Suppressor macrophage treated with lipopolysaccharide for 4 hours (primary cell): ENCODE results near the gene OR2T5.
"Not testable (repeated sequence)": the region's sequence is repeated elsewhere in the genome, so short reads cannot be mapped to it uniquely, and the experiment has no call there.

Source experiments
- DNase-seq: peaks from one replicate; pipeline ENCODE4 v3.0.0-alpha.2; 2020

The OR2T5 gene, protein sequence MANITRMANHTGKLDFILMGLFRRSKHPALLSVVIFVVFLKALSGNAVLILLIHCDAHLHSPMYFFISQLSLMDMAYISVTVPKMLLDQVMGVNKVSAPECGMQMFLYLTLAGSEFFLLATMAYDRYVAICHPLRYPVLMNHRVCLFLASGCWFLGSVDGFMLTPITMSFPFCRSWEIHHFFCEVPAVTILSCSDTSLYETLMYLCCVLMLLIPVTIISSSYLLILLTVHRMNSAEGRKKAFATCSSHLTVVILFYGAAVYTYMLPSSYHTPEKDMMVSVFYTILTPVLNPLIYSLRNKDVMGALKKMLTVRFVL

DNA sequence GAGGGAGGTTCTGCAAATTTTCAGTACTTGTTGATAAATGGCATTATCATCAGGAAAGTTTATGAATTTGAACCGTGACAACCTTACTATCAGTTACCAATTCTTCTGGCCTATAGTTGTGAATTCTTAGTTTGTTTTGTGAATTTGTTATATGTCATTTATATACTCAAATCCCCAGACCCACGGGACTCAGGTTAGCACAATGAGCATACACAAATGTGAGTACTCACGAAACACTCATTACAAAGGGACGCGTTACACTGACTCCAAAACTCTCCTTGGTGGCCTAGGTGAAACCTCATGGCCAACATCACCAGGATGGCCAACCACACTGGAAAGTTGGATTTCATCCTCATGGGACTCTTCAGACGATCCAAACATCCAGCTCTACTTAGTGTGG is at the start of gene OR2T5:
OR2T5 (plus strand) TSS at position 301 of the 400 bp plus-strand sequence; CDS start at position 301, 0 bp downstream.
- not testable (repeated sequence) for DNase-seq

DNA sequence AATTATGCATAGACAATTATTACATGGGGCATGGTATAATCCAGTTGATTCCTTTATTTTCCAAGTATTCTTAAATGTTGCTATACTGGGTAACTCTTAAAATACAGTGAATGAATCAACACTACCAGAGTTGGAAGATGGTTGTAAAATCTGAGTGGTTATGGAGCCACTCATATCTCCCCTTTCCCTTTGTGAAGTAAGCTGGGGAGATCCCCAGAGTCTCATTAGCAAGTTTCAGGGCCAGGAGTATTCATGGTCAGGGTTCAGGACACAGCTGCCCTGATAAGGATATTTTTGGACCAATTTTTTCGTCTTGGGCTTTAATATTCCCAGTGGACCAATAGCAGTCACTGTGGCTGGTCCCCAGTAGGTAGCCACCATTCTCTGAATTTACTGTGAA is 49.7 kb upstream of the OR2T5 start:
- not testable (repeated sequence) for DNase-seq

DNA sequence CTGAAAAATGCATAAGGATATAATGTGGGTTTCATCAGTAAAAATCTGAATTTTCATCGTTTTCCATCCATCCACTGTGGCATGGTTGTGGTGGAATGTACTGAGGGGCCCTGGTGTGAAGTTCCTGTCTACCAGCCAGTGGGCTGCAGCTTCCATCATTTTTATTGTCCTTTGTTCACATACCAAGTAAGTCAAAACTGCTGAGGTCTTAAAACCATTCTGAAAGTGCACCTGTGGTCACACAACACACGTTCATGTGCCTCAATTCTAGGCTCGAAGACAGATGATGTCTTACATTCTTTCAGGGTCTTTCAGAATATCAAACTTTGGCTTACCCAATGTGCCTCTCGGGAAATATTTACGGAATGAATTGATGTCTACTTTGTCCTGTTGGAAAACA is 49.1 kb upstream of the OR2T5 start:
- not testable (repeated sequence) for DNase-seq

DNA sequence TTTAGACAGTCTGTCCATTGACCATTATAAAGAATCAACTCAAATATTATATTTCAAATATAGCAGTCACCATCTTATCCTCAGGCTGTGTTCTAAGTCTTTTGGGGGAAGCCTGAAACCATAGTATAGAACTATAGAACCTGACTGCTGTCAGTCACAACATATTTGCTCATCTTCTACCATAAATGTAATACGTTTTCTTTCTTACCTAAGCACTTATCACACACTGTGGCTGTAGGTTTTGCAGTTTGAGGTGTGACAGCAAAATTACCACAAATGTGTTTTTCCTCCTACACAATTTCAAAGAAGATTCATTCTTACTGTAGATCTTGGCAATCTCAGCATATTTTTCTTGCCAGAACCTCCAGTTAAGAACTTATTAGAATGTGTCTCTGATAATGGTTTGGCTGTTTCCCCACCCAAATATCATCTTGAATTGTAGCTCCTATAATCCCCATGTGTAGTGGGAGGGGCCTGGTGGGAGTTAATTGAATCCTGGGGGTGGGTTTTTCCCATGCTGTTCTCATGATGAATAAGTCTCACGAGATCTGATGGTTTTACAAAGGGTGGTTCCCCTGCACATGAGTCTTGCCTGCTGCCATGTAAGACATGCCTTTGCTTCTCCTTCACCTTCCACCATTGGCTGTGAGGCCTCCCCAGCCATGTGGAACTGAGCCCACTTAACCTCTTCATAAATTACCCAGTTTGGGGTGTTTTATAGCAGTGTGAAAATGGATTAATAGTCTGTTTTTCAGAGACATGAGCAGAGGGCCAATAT is 45.7 kb upstream of the OR2T5 start:
- not testable (repeated sequence) for DNase-seq

DNA sequence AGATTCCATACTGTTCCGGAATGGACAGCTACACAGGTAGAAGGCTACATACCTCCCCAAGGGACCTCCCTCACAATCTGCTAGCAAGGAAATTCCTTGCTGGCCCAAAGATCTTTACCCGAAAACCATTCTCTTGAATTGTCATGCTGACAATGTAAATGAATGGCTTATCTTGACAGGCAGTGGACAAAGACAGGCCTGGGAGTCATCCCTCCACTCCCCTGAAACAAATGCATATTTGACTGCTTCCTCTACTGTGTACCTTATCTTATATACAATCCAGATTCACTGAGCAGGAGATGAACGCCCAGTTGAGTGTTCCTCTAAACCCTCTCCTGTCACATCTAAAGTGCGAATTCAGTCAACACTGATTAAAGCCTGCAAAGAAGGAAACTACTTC is 43.8 kb upstream of the OR2T5 start:
- not testable (repeated sequence) for DNase-seq

DNA sequence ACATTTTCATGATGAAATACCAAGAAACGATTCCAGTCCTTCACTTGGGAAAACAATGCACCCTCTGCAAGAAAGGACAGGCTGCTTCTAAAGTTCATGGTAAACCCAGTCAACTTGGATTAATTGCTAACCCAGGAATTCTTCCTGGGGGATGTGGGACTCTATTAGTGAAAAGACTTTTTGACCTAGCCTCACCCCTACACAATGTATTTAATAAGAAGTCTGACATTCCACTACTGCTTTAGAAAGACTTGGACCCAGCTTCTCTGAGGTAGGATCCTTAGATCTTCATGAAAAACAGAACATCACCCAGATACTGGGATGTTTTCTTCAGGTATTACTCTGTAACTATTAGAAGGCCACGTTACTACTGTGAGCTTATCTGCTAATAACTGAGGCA is 43.0 kb upstream of the OR2T5 start, which contains the start of gene OR2T2:
OR2T2 (plus strand) TSS at position 239 of the 400 bp plus-strand sequence. CDS start 7,161 bp downstream, outside the sequence.
- not testable (repeated sequence) for DNase-seq

DNA sequence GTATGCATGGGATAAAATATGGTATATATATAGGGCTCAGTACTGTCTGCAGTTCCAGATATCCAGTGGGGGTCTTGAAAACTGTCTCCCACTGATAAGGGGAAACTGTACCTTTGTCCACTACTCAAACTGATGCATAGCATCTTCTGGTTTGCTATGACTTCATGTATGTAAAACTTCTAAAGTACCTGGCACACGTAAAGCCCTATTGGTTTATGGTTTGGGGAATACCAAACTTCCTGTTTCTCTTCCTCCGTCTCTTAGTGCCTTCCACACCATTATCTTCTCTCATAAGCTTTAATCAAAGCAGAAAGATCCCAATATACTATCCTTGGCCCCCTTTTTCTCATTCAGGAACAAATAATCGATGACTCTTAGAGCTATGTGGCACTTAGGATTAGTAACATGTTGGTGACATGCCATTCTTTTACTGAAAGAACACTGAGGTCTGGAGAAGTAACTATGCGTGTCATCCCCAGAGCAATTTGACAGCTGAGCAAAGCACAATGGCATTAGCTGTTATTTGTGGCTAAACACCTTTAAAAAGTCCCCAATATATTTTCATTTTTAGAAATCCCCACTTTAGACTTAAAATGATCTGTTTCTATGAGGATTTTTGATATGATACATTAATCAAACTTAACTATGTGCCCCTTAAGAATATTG is 39.8 kb upstream of the OR2T5 start:
- not testable (repeated sequence) for DNase-seq

DNA sequence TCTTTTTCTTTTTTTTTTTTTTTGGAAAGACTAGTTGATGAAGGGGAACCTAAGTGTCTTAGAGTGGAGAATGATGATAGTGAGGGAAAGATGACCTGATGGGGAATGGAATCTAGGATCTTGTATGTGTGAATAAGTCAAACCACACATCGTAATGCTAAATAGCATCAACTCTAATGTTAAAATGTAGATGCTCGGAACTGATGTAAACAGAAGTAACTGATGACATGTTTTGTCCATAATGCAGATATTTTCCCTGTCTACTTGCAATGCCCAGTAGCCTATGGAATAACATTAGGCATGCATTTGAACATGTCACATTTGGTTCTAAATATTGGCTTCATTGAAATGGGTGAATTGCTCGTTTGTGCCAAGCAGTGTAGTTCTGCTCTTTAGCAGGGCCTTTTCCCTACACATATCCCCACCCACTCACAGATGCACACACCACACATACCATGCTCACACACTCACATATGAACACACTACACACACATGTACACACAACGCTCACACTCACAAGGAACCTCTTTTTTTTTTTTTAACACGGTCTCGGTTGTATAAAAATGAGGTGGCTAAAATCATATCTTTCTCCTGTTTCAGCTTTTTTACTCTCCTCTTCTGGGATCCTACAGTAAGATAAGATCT is 38.4 kb upstream of the OR2T5 start:
- not testable (repeated sequence) for DNase-seq

DNA sequence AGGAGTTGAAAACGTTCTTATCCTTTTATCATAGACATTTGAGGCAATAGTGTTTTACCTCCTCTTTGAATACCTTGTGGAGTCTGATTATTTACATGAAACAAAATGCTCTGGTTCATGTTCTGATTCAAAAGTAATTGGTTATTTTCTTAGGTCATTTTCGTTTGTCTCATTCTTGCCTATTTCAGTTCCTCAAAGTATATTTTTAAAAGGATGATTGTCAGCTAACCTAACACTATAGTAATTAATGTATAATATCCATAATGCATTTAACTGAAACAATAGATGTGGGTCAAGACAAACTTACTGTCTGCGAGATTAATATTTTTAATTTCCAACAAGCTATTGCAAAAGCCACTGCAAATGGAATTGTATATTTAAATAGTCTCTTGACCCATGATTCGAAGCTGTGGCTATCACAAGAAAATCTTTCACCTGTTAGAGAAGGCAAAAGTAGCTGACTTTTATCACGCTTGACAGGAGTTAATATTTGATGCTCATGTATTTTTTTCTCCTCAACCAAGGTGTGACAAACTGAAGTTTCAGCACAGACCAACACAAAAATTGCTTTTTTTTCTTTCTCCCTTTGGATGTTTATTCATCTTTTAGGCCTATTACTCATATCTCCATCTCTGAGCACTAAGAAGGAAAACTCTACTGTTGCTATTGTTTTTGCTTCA is 37.8 kb upstream of the OR2T5 start:
- DNase-seq, result not testable (repeated sequence)

DNA sequence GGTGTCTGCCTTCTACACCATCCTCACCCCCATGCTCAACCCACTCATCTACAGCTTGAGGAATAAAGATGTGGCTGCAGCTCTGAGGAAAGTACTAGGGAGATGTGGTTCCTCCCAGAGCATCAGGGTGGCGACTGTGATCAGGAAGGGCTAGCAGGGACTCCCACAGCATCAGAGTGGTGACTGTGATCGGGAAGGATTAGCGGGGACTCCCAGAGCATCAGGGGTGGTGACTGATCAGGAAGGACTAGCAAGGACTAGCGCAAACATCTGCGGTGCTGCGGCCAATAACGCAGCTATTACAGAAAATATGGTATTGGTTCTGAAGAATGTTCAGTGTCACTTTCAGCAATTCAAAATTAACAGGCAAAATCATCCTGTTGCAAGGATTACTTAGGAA is 34.8 kb upstream of the OR2T5 start:
- DNase-seq, result not testable (repeated sequence)

DNA sequence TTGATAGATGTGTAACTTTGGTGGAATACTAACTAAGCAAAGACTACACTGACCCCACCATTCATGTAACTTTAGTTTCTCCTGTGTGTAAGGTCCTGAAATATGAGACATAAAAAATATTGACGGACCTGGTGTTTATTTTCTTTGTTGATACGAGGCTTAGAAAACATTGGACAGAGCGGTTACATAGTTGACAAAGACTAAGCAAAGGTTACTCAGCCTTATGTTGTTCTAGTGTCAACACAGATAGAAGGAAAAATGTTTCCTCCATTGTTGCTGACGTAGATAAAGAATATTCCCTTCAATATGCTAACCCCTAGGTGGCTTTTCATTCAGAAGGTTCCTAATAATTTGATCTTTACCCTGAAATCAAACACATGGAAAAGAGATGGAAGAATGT is 33.3 kb upstream of the OR2T5 start:
- not testable (repeated sequence) for DNase-seq

DNA sequence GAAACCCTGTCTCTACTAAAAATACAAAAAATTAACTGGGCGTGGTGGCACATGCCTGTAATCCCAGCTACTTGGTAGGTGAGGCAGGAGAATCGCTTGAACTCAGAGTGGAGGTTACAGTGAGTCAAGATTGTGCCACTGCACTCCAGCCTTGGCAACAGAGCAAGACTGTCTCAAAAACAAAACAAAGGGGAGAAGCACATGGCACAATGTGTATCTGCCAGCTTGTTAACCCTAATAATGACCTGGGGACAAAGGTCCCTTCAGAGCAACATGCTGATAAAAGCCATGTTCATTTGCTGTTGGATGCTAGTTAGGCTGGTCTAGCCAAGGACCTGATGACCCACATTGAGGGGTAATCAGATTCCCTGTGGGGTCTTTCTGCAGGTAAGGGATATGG is 31.8 kb upstream of the OR2T5 start:
- DNase-seq, result not testable (repeated sequence)

DNA sequence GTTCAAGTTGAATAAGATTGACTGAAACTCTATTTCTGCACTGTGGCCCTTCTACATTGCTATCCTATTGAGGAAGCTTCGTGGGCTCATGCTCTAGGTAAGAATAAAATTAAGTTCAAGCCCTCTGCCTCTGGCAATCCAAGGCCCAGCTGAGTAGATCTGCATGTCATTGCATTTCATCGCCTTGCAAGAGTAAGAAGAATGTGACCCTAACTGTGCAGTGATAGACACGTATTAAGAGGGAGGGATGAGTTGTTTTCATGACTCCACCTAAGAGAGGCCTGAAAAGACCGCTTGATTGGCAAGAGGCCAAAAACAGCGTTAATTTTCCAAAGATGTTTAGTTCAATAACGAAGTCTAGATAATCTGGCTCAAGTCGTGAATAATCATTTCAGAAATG is 29.3 kb upstream of the OR2T5 start:
- DNase-seq, result not testable (repeated sequence)

DNA sequence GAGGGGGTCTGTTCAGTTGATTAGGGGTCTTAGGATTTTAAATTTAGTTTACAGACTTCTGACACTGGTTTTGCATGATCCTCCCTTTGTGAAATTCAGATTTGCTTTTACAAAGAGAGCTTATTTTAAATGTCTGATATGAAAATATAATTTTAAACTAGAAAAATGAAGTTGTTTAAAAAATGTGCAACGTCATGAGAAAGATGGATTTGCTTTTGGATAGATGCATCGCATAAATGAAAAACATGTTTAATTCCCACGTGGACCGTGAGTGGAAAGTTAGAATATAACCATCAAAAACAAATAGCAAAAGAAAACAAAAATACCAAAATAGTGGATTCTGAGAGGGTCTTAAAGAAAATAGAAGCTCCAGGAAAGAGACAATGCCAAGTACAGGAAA is 17.2 kb upstream of the OR2T5 start:
- DNase-seq, result no peak

DNA sequence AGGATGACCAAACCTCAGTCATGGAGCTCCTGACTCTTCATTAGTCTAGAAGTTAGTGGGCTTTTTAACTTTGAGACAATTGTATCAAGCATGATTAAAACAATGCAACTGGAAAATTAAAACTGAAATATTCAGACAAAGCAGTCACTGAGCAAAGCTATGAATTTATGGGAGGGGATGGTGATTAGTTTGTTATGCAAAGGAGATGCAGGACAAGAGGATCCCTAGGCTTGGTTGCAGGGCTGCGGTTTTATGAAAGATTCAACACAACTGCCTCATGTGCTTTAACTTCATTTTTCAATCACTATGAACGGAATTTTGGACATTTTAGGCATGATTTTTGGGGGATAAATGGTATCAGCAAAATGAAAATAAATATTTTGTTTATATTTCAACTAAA is 16.3 kb upstream of the OR2T5 start:
- not testable (repeated sequence) for DNase-seq

DNA sequence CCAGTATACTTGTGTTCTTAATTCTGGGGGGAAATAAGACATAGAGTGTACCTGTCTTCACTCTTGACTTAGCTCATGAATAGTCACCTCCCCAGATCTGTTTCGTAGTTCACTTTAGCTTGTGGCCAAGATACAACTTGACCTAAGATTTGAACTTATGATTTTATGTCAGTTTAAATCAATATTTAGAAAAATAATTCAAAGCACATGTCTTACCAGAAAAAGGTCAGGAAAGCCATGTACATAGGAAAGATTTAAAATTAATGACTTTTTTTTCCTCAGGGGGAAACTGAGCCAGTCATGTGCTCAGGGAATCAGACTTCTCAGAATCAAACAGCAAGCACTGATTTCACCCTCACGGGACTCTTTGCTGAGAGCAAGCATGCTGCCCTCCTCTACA is 15.3 kb upstream of the OR2T5 start, which contains the start of gene OR2T3:
OR2T3 (plus strand) TSS at position 301 of the 400 bp plus-strand sequence; CDS start at position 301, 0 bp downstream.
- DNase-seq, result not testable (repeated sequence)

DNA sequence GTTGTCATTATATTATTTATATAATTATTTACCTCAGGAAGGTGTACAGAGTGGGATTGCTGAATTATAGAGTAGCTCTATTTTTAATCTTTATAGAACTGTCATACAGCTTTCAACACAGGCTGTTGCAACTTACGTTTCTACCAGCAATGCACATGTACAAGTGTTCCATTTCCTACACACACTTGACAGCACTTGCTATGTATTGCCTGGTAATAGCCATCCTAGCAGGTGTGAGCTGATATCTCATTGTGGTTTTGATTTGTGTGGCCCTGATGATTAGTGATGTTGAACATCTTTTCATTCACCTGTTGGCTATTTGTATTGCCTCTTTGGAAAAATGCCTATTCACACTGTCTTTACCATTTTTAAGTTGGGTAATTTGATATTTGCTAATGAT is 12.7 kb upstream of the OR2T5 start:
- not testable (repeated sequence) for DNase-seq

DNA sequence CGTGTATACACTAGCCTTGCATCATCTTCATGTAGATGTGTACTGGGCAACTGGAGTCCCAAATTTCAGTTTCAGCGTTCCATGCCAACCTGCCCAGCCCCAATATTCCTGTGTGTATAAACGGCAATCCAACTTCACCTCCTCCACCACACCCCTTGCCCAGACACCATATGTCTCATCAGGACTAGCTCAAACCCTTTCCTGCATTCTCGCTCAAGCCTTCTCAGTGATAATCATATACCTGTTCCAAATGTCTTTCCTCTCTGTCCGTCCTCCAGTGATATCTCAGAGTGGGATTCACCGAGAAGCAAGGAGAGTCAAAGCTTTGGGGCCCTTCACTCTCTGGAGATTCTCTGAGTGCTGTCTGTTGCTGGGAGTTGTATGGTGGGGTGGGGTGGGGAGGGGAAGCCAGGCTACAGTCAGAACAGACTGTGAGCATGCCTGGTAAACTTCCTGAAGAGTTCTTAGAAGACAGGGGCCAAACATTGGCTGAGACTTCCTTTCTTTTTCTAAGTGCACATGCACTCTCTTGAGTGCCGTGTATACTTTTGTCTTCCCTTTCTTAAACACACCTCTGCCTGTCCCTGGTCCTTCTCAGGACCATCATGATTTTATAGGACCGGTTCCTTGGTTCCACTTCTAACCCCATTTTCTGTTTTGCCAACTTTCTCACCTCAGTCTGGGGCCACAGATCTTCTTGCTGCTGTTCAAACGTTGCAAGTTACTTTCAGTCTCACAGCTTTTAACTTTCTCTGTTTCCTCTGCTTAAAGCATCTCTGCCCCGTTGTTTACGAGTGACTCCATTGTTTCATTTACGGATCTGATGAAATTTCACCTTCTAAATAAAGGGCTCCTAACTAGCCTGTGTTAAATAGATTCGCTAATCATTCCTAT is 6.5 kb upstream of the OR2T5 start:
- DNase-seq, result not testable (repeated sequence)

DNA sequence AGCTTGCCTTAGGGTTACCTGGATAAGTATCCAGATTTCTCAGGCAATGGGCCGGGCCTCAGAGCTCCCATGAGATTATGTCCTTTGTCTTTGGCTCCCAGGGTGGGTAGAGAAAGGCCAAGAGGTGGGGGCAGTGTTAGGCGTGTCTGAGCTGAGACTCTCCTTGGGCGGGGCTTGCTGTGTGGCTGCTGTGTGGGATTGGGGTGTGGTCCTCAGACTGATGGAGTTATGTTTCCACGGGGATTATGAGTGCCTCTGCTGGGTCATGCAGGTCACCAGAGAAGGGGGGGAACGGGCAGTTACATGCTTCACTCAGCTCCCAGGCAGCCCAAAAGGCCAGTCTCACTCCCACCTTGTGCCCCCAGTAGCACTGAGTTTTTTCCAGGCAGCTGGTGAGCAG is 8.3 kb downstream of the OR2T5 start:
- not testable (repeated sequence) for DNase-seq

DNA sequence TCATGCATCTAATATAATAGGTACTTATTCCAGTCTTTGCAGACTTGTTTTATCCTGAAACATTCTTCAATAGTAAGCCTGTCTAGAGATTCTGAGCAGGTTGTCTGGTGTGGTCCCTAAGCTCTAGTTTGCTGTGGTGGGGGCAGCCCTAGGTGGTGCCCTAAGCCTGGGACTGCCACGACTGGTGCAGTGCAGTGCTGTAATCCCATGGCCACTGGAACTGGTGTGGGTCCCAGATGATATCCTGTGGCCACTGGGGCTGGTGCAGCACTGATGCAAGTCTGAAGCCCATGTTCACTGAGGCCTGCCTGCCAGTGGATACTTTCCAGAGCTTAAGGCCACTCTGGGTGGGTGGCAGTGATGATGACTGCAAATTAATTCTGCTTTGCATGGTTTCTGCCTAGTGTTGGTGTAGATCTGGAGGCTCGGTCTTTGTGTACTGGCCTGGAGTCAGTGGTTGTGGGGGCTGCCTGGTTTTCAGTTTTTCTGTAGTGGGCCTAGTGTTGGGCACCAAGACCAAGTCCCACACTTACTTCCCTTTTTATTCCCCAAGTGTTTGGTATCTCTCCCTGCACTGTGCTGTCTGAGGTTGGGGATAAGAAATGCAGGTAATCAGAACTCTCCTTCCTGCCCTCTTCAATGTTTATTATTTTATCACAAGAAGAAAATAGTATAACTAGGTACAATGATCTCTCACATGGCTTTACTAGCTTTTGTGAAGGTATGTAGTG is 12.1 kb downstream of the OR2T5 start:
- not testable (repeated sequence) for DNase-seq
